ENCODE measurements around the gene SDCCAG8.

SDCCAG8 gene

DNA sequence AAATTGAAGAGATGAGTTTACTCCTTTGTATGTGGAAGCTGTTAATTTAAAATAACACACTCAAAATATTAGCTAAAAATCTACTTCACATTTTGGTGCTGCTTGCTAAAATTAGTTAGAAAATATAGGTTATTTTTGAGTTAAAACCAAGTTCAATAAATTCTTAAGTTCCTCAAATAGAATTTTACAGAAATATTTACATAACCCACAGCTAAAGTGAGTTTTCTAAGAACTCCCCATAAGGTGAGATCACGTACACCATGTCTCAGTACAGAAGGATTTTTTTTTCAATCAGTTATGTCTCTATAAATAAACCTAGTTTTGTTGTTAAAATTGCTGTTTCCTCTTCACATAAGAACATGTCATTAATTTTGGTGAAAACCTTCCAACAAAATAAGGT lies 108.0 kb downstream of the SDCCAG8 start:
- POLR2A ChIA-PET: no interaction called here
- DNase-seq (ENCODE audit: extremely low spot score): no peak
- TF ChIP-seq, protein P1, sequence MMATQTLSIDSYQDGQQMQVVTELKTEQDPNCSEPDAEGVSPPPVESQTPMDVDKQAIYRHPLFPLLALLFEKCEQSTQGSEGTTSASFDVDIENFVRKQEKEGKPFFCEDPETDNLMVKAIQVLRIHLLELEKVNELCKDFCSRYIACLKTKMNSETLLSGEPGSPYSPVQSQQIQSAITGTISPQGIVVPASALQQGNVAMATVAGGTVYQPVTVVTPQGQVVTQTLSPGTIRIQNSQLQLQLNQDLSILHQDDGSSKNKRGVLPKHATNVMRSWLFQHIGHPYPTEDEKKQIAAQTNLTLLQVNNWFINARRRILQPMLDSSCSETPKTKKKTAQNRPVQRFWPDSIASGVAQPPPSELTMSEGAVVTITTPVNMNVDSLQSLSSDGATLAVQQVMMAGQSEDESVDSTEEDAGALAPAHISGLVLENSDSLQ (IDR thresholded peaks at IDR 0.05): no peak
- no peak for TF ChIP-seq L3MBTL2 (conservative IDR thresholded peaks at IDR 0.05)
- no peak for TF ChIP-seq BHLHE40 (IDR thresholded peaks at IDR 0.05; ENCODE audit: borderline replicate concordance)
- TF ChIP-seq LEF1 (IDR thresholded peaks at IDR 0.05; ENCODE audit: borderline replicate concordance): no peak
- TF ChIP-seq ELF4 (IDR thresholded peaks at IDR 0.05): no peak
- no peak for TF ChIP-seq HDGF (IDR thresholded peaks at IDR 0.05; ENCODE audit: borderline replicate concordance)
- TF ChIP-seq ZNF384 (IDR thresholded peaks at IDR 0.05): no peak
- TF ChIP-seq FOXK2 (IDR thresholded peaks at IDR 0.05): no peak
- TF ChIP-seq CTBP1 (IDR thresholded peaks at IDR 0.05; ENCODE audit: borderline replicate concordance): no peak
- no peak for TF ChIP-seq FOXM1 (IDR thresholded peaks at IDR 0.05; ENCODE audit: borderline replicate concordance)
- no peak for TF ChIP-seq FOXA1 (IDR thresholded peaks at IDR 0.05)
- TF ChIP-seq SP1 (IDR thresholded peaks at IDR 0.05): no peak
- TF ChIP-seq TARDBP (IDR thresholded peaks at IDR 0.05): no peak
- no peak for TF ChIP-seq NFRKB (IDR thresholded peaks at IDR 0.05)
- no peak for TF ChIP-seq SUZ12 (IDR thresholded peaks at IDR 0.05)
- TF ChIP-seq ARNT (IDR thresholded peaks at IDR 0.05): no peak
- CTCF ChIA-PET: interaction anchor here (1.0 to 1.3 kb wide), 2 partner anchors 20 to 22 kb away, joined by 3 read pairs; no protein-coding TSS in a partner anchor

DNA sequence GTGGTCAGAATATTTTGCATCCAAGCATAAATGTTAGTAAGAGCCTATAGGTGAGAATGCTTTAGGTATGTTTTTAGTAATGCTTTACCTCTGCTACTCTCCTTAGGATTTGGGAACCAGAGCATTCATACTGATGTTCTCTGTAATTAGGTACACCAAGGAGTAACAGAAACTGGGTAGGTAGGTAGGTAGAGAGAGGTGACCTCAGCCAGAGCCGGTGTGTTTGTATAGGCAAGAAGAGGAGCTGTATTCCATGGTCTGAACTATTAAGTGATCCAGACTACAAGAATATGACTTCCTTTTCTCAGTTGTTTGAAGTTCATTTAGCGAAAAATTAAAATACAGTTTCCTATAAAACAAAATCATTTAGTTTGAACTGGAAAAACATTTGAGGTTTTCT lies 108.5 kb downstream of the SDCCAG8 start:
- ChIA-PET POLR2A (no interaction called here), CTCF (interaction anchor here (1.0 kb wide), 1 partner anchor 21 kb away, joined by 3 read pairs; no protein-coding TSS in a partner anchor)
- DNase-seq (ENCODE audit: extremely low spot score): no peak
- TF ChIP-seq TARDBP (IDR thresholded peaks at IDR 0.05) (no peak), CTBP1 (IDR thresholded peaks at IDR 0.05; ENCODE audit: borderline replicate concordance) (no peak), BHLHE40 (IDR thresholded peaks at IDR 0.05; ENCODE audit: borderline replicate concordance) (no peak), HDGF (IDR thresholded peaks at IDR 0.05; ENCODE audit: borderline replicate concordance) (no peak), ELF4 (IDR thresholded peaks at IDR 0.05) (no peak), ZNF384 (IDR thresholded peaks at IDR 0.05) (no peak), LEF1 (IDR thresholded peaks at IDR 0.05; ENCODE audit: borderline replicate concordance) (no peak), NFRKB (IDR thresholded peaks at IDR 0.05) (no peak), ARNT (IDR thresholded peaks at IDR 0.05) (no peak), L3MBTL2 (conservative IDR thresholded peaks at IDR 0.05) (no peak), SUZ12 (IDR thresholded peaks at IDR 0.05) (no peak), FOXA1 (IDR thresholded peaks at IDR 0.05) (no peak), FOXM1 (IDR thresholded peaks at IDR 0.05; ENCODE audit: borderline replicate concordance) (no peak), SP1 (IDR thresholded peaks at IDR 0.05) (no peak), FOXK2 (IDR thresholded peaks at IDR 0.05) (no peak)
- TF ChIP-seq, protein P1 (IDR thresholded peaks at IDR 0.05): no peak

DNA sequence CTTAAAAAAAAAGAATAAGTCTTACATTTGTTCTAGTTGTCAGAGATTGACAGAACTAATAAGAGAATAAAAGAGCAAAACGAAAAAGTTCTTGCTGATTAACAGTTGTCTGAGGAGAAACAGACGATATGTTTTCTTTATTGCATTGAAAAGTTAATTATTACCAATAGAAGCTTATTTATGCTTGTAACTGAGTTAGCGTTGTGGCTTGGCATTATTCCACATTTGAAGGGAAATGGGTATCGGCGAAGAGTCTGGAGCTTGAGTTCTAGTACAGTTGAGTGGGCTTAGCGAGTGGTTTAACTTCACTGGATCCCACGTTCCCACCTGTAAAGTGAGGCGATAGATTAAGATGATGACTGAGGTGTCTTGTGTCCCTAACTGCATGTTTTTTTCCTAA lies 109.0 kb downstream of the SDCCAG8 start:
- no peak for DNase-seq (ENCODE audit: extremely low spot score)
- no peak for TF ChIP-seq ARNT (IDR thresholded peaks at IDR 0.05)
- no peak for TF ChIP-seq FOXA1 (IDR thresholded peaks at IDR 0.05)
- TF ChIP-seq, protein P1 (IDR thresholded peaks at IDR 0.05): no peak
- no peak for TF ChIP-seq BHLHE40 (IDR thresholded peaks at IDR 0.05; ENCODE audit: borderline replicate concordance)
- TF ChIP-seq LEF1 (IDR thresholded peaks at IDR 0.05; ENCODE audit: borderline replicate concordance): no peak
- no peak for TF ChIP-seq NFRKB (IDR thresholded peaks at IDR 0.05)
- TF ChIP-seq FOXK2 (IDR thresholded peaks at IDR 0.05): no peak
- no peak for TF ChIP-seq HDGF (IDR thresholded peaks at IDR 0.05; ENCODE audit: borderline replicate concordance)
- TF ChIP-seq ELF4 (IDR thresholded peaks at IDR 0.05): no peak
- TF ChIP-seq SP1 (IDR thresholded peaks at IDR 0.05): no peak
- no peak for TF ChIP-seq SUZ12 (IDR thresholded peaks at IDR 0.05)
- no peak for TF ChIP-seq ZNF384 (IDR thresholded peaks at IDR 0.05)
- no peak for TF ChIP-seq CTBP1 (IDR thresholded peaks at IDR 0.05; ENCODE audit: borderline replicate concordance)
- no peak for TF ChIP-seq TARDBP (IDR thresholded peaks at IDR 0.05)
- no peak for TF ChIP-seq FOXM1 (IDR thresholded peaks at IDR 0.05; ENCODE audit: borderline replicate concordance)
- CTCF ChIA-PET: no interaction called here
- POLR2A ChIA-PET: no interaction called here

GRCh38 chr1:243367314-243367713 lies 111.5 kb downstream of the SDCCAG8 start:
- DNase-seq (ENCODE audit: extremely low spot score): no peak
- ChIA-PET POLR2A (no interaction called here), CTCF (interaction anchor here (0.7 kb wide), 1 partner anchor 53 kb away, joined by 5 read pairs; no protein-coding TSS in a partner anchor)
- TF ChIP-seq BHLHE40 (IDR thresholded peaks at IDR 0.05; ENCODE audit: borderline replicate concordance) (no peak), CTBP1 (IDR thresholded peaks at IDR 0.05; ENCODE audit: borderline replicate concordance) (no peak), SP1 (IDR thresholded peaks at IDR 0.05) (no peak), SUZ12 (IDR thresholded peaks at IDR 0.05) (no peak), FOXK2 (IDR thresholded peaks at IDR 0.05) (no peak), HDGF (IDR thresholded peaks at IDR 0.05; ENCODE audit: borderline replicate concordance) (no peak)
- TF ChIP-seq, protein P1 (IDR thresholded peaks at IDR 0.05): no peak

DNA sequence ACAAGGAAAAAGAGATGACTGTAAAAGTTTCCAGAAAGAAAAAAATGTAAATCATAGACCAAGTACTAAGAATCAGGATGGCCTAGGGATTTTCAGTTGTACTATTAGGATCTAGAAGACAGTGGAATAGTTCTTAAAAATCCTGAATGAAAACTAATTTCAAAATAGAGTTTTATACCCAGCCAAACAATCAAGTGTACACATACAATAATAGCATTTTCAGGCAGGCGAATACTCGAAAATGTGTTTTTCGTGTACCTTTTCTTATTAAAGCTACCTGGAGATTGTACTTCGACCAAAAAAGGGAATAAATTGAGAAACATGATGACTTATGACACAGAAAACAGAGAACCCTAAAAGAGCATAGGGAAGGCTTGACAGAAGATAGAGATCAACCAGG lies 118.6 kb downstream of the SDCCAG8 start:
- ChIA-PET POLR2A (no interaction called here), CTCF (no interaction called here)
- DNase-seq (ENCODE audit: extremely low spot score): no peak
- TF ChIP-seq FOXA1 (IDR thresholded peaks at IDR 0.05) (no peak), SUZ12 (IDR thresholded peaks at IDR 0.05) (no peak), TARDBP (IDR thresholded peaks at IDR 0.05) (no peak), BHLHE40 (IDR thresholded peaks at IDR 0.05; ENCODE audit: borderline replicate concordance) (no peak), NFRKB (IDR thresholded peaks at IDR 0.05) (no peak), FOXM1 (IDR thresholded peaks at IDR 0.05; ENCODE audit: borderline replicate concordance) (no peak)
